WTC11 (cell line): ENCODE data around the gene BRPF1. TPM values are rescaled to one million over a fixed set of nuclear protein-coding genes. Genes with fewer than 3 reads are reported as not detected.

Source experiments
- ATF1 ChIP-seq: sonication (generic); formaldehyde crosslinking; IDR thresholded peaks from 2 replicates; pipeline ENCODE4 v1.8.1; 2023; ENCODE audit warnings: mild to moderate bottlenecking, moderate library complexity, missing genetic modification reagents
- CBFB ChIP-seq: sonication (generic); formaldehyde crosslinking; IDR thresholded peaks from 2 replicates; pipeline ENCODE4 v1.8.1; 2022; ENCODE audit warnings: mild to moderate bottlenecking, low read depth, missing genetic modification reagents
- CREM ChIP-seq: sonication (generic); formaldehyde crosslinking; IDR thresholded peaks from 2 replicates; pipeline ENCODE4 v1.8.1; 2022; ENCODE audit warnings: mild to moderate bottlenecking, missing genetic modification reagents, moderate library complexity
- CTCF ChIP-seq: fragments of 200-600 bp; IDR thresholded peaks from 2 replicates; pipeline ENCODE4 v1.8.0; 2022; ENCODE audit warnings: antibody characterized with exemption
- E2F5 ChIP-seq: sonication (generic); formaldehyde crosslinking; IDR thresholded peaks from 2 replicates; pipeline ENCODE4 v1.8.1; 2022; ENCODE audit warnings: mild to moderate bottlenecking, moderate library complexity, missing genetic modification reagents
- ETV6 ChIP-seq: sonication (generic); formaldehyde crosslinking; IDR thresholded peaks from 2 replicates; pipeline ENCODE4 v1.8.1; 2022; ENCODE audit warnings: mild to moderate bottlenecking, missing genetic modification reagents
- FOXK1 ChIP-seq: sonication (generic); formaldehyde crosslinking; IDR thresholded peaks from 2 replicates; pipeline ENCODE4 v1.8.0; 2022; ENCODE audit warnings: mild to moderate bottlenecking, moderate library complexity, missing genetic modification reagents
- GTF2I ChIP-seq: fragments of 250-450 bp; sonication (Bioruptor Pico); conservative IDR thresholded peaks from 2 replicates; pipeline ENCODE4 v1.4.0; 2021; ENCODE audit warnings: mild to moderate bottlenecking
- HMGXB4 ChIP-seq: sonication (generic); formaldehyde crosslinking; IDR thresholded peaks from 2 replicates; pipeline ENCODE4 v1.8.1; 2023; ENCODE audit warnings: mild to moderate bottlenecking, moderate library complexity, missing genetic modification reagents
- IRF1 ChIP-seq: sonication (generic); formaldehyde crosslinking; IDR thresholded peaks from 2 replicates; pipeline ENCODE4 v1.8.0; 2023; ENCODE audit warnings: missing genetic modification reagents
- MXD4 ChIP-seq: fragments of 250-450 bp; sonication (Bioruptor Pico); IDR thresholded peaks from 2 replicates; pipeline ENCODE4 v1.8.0; 2021; ENCODE audit warnings: mild to moderate bottlenecking, moderate library complexity, borderline replicate concordance
- MYBL2 ChIP-seq: sonication (generic); formaldehyde crosslinking; IDR thresholded peaks from 2 replicates; pipeline ENCODE4 v1.8.1; 2023; ENCODE audit warnings: mild to moderate bottlenecking, moderate library complexity, missing genetic modification reagents
- NFATC4 ChIP-seq: fragments of 250-450 bp; sonication (Bioruptor Pico); IDR thresholded peaks from 2 replicates; pipeline ENCODE4 v1.9.0; 2021; ENCODE audit warnings: mild to moderate bottlenecking
- NFE2L1 ChIP-seq: sonication (generic); formaldehyde crosslinking; IDR thresholded peaks from 2 replicates; pipeline ENCODE4 v1.8.1; 2023; ENCODE audit warnings: missing genetic modification reagents
- PRRX2 ChIP-seq: fragments of 250-450 bp; sonication (Bioruptor Pico); IDR thresholded peaks from 2 replicates; pipeline ENCODE4 v1.8.0; 2021; ENCODE audit warnings: mild to moderate bottlenecking
- SMAD4 ChIP-seq: sonication (generic); formaldehyde crosslinking; IDR thresholded peaks from 2 replicates; pipeline ENCODE4 v1.8.0; 2022; ENCODE audit warnings: mild to moderate bottlenecking, missing genetic modification reagents
- SP1 ChIP-seq: sonication (generic); formaldehyde crosslinking; conservative IDR thresholded peaks from 2 replicates; pipeline ENCODE4 v1.8.1; 2022; ENCODE audit warnings: missing genetic modification reagents
- STAT6 ChIP-seq: sonication (generic); formaldehyde crosslinking; conservative IDR thresholded peaks from 2 replicates; pipeline ENCODE4 v1.8.1; 2023; ENCODE audit warnings: mild to moderate bottlenecking, low read depth, missing genetic modification reagents, moderate library complexity
- TEAD4 ChIP-seq: sonication (generic); formaldehyde crosslinking; IDR thresholded peaks from 2 replicates; pipeline ENCODE4 v1.8.0; 2022; ENCODE audit warnings: mild to moderate bottlenecking, missing genetic modification reagents
- ZNF121 ChIP-seq: sonication (generic); formaldehyde crosslinking; IDR thresholded peaks from 2 replicates; pipeline ENCODE4 v1.8.0; 2023; ENCODE audit warnings: missing genetic modification reagents
- ZNF138 ChIP-seq: sonication (generic); formaldehyde crosslinking; conservative IDR thresholded peaks from 2 replicates; pipeline ENCODE4 v1.8.1; 2022; ENCODE audit warnings: mild to moderate bottlenecking, moderate library complexity, missing genetic modification reagents
- ZNF232 ChIP-seq: sonication (generic); formaldehyde crosslinking; IDR thresholded peaks from 2 replicates; pipeline ENCODE4 v1.8.0; 2022; ENCODE audit warnings: mild to moderate bottlenecking, missing genetic modification reagents
- ZNF317 ChIP-seq: sonication (generic); formaldehyde crosslinking; IDR thresholded peaks from 2 replicates; pipeline ENCODE4 v1.8.1; 2023; ENCODE audit warnings: low read depth, mild to moderate bottlenecking, moderate library complexity, missing genetic modification reagents, borderline replicate concordance
- ZNF416 ChIP-seq: fragments of 250-450 bp; sonication (Bioruptor Pico); IDR thresholded peaks from 2 replicates; pipeline ENCODE4 v1.9.0; 2021; ENCODE audit warnings: mild to moderate bottlenecking, inconsistent platforms
- ZNF423 ChIP-seq: fragments of 250-450 bp; sonication (Bioruptor Pico); IDR thresholded peaks from 2 replicates; pipeline ENCODE4 v2.1.2; 2022; ENCODE audit warnings: mild to moderate bottlenecking, moderate library complexity
- ZNF532 ChIP-seq: fragments of 250-450 bp; sonication (Bioruptor Pico); IDR thresholded peaks from 2 replicates; pipeline ENCODE4 v1.9.0; 2021; ENCODE audit warnings: mild to moderate bottlenecking, borderline replicate concordance
- total RNA-seq: library from RNA; stranded (reverse); gene quantifications from 3 replicates; pipeline ENCODE4 v1.2.3, GENCODE V29; 2021

The BRPF1 gene
- total RNA-seq, 1 experiment from 2014 or later: 22.8 TPM

GRCh38 chr3:9792405-9793160, 61.0 kb downstream of the BRPF1 start, which contains the start of the genes ARPC4 and TADA3 (continued):
- TF ChIP-seq STAT6 (CRISPR knock-in tag) (no peak), IRF1 (CRISPR knock-in tag) (no peak), ZNF232 (CRISPR knock-in tag) (peak; percentile 60; the same call in 1 of the 2 replicates), FOXK1 (peak; percentile 20), SMAD4 (CRISPR knock-in tag) (no peak), CBFB (CRISPR knock-in tag) (no peak), ZNF138 (CRISPR knock-in tag) (no peak), ZNF423 (CRISPR knock-in tag) (peak; percentile 81; the same call in 1 of the 2 replicates), E2F5 (CRISPR knock-in tag) (no peak), SP1 (CRISPR knock-in tag) (peak; percentile 71), TEAD4 (no peak), ETV6 (CRISPR knock-in tag) (peak; percentile 53; the same call in 1 of the 2 replicates), MXD4 (CRISPR knock-in tag) (no peak), ZNF317 (CRISPR knock-in tag) (no peak), NFE2L1 (CRISPR knock-in tag) (no peak), CREM (CRISPR knock-in tag) (no peak), ZNF416 (CRISPR knock-in tag) (no peak), GTF2I (CRISPR knock-in tag) (no peak), MYBL2 (CRISPR knock-in tag) (peak; percentile 59; the same call in 1 of the 2 replicates), HMGXB4 (CRISPR knock-in tag) (no peak), ZNF532 (CRISPR knock-in tag) (no peak), ATF1 (no peak), CTCF (no peak), ZNF121 (CRISPR knock-in tag) (no peak), PRRX2 (CRISPR knock-in tag) (no peak), NFATC4 (no peak)
